ENCODE measurements around the gene KRTAP10-11. TPM values are rescaled to one million over a fixed set of nuclear protein-coding genes. Genes with fewer than 3 reads are reported as not detected.

KRTAP10-11 gene
- total and polyA plus RNA-seq, 2 of the 8 experiments (the other 6 are each of a cell fraction or from before 2014, with no cell fraction given): not detected

GRCh38 chr21:44686000-44686781, 40.0 kb downstream of the KRTAP10-11 start (continued):
- no peak for TF ChIP-seq CHD7 (IDR thresholded peaks at IDR 0.05; ENCODE audit: insufficient replicate concordance, low read length)
- TF ChIP-seq TAF1 (IDR thresholded peaks at IDR 0.05; ENCODE audit: low read depth, low read length): no peak
- TF ChIP-seq SIRT6 (IDR thresholded peaks at IDR 0.05; ENCODE audit: low read length): no peak
- no peak for TF ChIP-seq TAF7 (optimal IDR thresholded peaks at IDR 0.05; ENCODE audit: borderline replicate concordance, low read depth, low read length)
- no peak for TF ChIP-seq CBX8 (IDR thresholded peaks at IDR 0.05; ENCODE audit: borderline replicate concordance, low read depth, low read length)
- peak; percentile 89 for TF ChIP-seq E2F6 (IDR thresholded peaks at IDR 0.05)
- no peak for TF ChIP-seq JUN (IDR thresholded peaks at IDR 0.05; ENCODE audit: low read depth, low read length)
